NCI-H1436 treated with DMSO at 0.1 percent for 48 hours (cell line): ENCODE measurements around the gene CABP4.
"Not testable (repeated sequence)": the region's sequence is repeated elsewhere in the genome, so short reads cannot be mapped to it uniquely, and the experiment has no call there.

ENCODE experiments used
- DNase-seq: peaks from one replicate; lab custom pipeline; 2025; lab: John Stamatoyannopoulos, UW

Gene CABP4

GRCh38 chr11:67453816-67454732 is 1.1 kb upstream of the CABP4 start:
- no peak for DNase-seq

- DNase-seq, result no peak
Measured at GRCh38 chr11:67456068-67456705, 1.0 kb downstream of the CABP4 start.

- no peak for DNase-seq
Measured at GRCh38 chr11:67457453-67457852, 2.3 kb downstream of the CABP4 start.

GRCh38 chr11:67458266-67458665 is 3.1 kb downstream of the CABP4 start:
- DNase-seq, result no peak

- DNase-seq, result no peak
Measured at GRCh38 chr11:67463186-67463585, 8.0 kb downstream of the CABP4 start.

- no peak for DNase-seq
Measured at GRCh38 chr11:67463680-67464410, 8.7 kb downstream of the CABP4 start.

- DNase-seq, result peak; percentile 60
Measured at GRCh38 chr11:67464411-67465188, 9.4 kb downstream of the CABP4 start.

GRCh38 chr11:67465189-67465510 is 10.0 kb downstream of the CABP4 start:
- no peak for DNase-seq

- not testable (repeated sequence) for DNase-seq
Measured at GRCh38 chr11:67465530-67465929, 10.4 kb downstream of the CABP4 start.

- DNase-seq, result no peak
Measured at GRCh38 chr11:67466367-67466766, 11.2 kb downstream of the CABP4 start.

- DNase-seq, result no peak
Measured at GRCh38 chr11:67466962-67467771, 12.0 kb downstream of the CABP4 start.

- DNase-seq, result no peak
Measured at GRCh38 chr11:67468056-67468455, 12.9 kb downstream of the CABP4 start.

GRCh38 chr11:67468456-67468758 is 13.3 kb downstream of the CABP4 start:
- no peak for DNase-seq

GRCh38 chr11:67468759-67469507 is 13.8 kb downstream of the CABP4 start, which contains the start of gene TMEM134:
TSS of gene TMEM134 (minus strand) at chr11:67469251. CDS start at chr11:67469192, 59 bp downstream.
- peak; percentile 35 for DNase-seq

GRCh38 chr11:67469508-67469811 is 14.3 kb downstream of the CABP4 start:
- DNase-seq, result no peak

GRCh38 chr11:67470337-67471002 is 15.3 kb downstream of the CABP4 start:
- no peak for DNase-seq

- no peak for DNase-seq
Measured at GRCh38 chr11:67472882-67473281, 17.7 kb downstream of the CABP4 start.

- not testable (repeated sequence) for DNase-seq
Measured at GRCh38 chr11:67476692-67477091, 21.5 kb downstream of the CABP4 start.

GRCh38 chr11:67477344-67478050 is 22.3 kb downstream of the CABP4 start:
- DNase-seq, result not testable (repeated sequence)
